Tibial artery (tissue), 4 donors: ENCODE measurements around the gene ROBO1.
"Not testable (repeated sequence)": the region's sequence is repeated elsewhere in the genome, so short reads cannot be mapped to it uniquely, and the experiment has no call there.

ENCODE experiments used
- DNase-seq, 2 donors: peaks; one replicate each; pipeline ENCODE4 v3.0.0-alpha.2; 2019
- H3K27ac ChIP-seq, 2 donors: fragments of 200-600 bp; sonication (generic) in 1 of 2; 1 replicate in 1 of 2; 2 replicates in 1 of 2; pipeline ENCODE4 v1.5.1; 2018 to 2019; ENCODE audit warnings: mild to moderate bottlenecking in 1 of 2
- H3K27me3 ChIP-seq, 2 donors: fragments of 200-600 bp; sonication (generic) in 1 of 2; one replicate each; pipeline versions ENCODE4 v1.5.1 to v1.6.0; 2016 to 2019
- H3K36me3 ChIP-seq, 3 donors: fragments of 200-600 bp; sonication (generic) in 2 of 3; one replicate each; pipeline ENCODE4 v1.5.1; 2016 to 2019; ENCODE audit warnings: mild to moderate bottlenecking in 2 of 3
- H3K4me1 ChIP-seq, 4 donors: fragments of 200-600 bp; sonication (generic) in 2 of 4; 1 replicate in 3 of 4; 2 replicates in 1 of 4; pipeline ENCODE4 v1.5.1; 2016 to 2019
- H3K4me3 ChIP-seq, 2 donors: fragments of 200-600 bp; sonication (generic) in 1 of 2; 1 replicate in 1 of 2; 2 replicates in 1 of 2; pipeline ENCODE4 v1.5.1; 2018 to 2019; ENCODE audit warnings: mild to moderate bottlenecking in 2 of 2
- H3K9me3 ChIP-seq, 3 donors: fragments of 200-600 bp; sonication (generic) in 1 of 3; one replicate each; pipeline ENCODE4 v1.5.1; 2016 to 2019
- intact Hi-C: fragments of 100-400 bp; cut with DNase I; formaldehyde crosslinking; loops from one replicate; pipeline ENCODE4 v1.15.0; 2023; ENCODE audit warnings: low total_unique reads
- TF ChIP-seq, protein P1 (sequence below), 2 experiments: fragments of 200-600 bp in 1 of 2; fragments of 450-650 bp in 1 of 2; IDR thresholded peaks; one replicate each; pipeline ENCODE4 v1.5.1; 2017 to 2019; ENCODE audit warnings: antibody characterized with exemption in 2 of 2, mild to moderate bottlenecking in 1 of 2, moderate library complexity in 1 of 2

The ROBO1 gene

DNA sequence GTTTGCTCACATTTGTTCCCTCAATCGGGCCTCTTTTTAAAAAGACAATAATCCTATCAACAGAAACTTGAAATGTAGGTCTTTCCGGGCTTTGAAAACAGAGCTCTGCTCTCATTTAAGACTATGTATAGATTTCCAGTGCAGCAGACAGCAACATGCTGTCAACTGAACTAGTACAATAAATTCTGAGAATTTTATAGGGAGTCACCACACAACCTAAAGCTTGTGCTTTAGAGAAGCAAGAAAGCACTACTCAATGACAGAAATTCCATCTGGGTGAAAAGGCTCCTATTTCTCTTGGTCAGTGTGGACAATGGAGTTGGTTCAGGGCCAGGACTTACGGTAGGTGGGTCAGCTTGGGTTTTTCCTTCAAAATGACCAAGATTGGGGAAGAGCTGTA is 583.5 kb downstream of the ROBO1 start:
- no peaks in the 10 kb centered on the region for H3K9me3 ChIP-seq
- no peaks in the 10 kb centered on the region for H3K27me3 ChIP-seq
- H3K4me3 ChIP-seq: no peak overlapping the region
- no peaks in the 10 kb centered on the region for H3K4me1 ChIP-seq
- TF ChIP-seq, protein P1, sequence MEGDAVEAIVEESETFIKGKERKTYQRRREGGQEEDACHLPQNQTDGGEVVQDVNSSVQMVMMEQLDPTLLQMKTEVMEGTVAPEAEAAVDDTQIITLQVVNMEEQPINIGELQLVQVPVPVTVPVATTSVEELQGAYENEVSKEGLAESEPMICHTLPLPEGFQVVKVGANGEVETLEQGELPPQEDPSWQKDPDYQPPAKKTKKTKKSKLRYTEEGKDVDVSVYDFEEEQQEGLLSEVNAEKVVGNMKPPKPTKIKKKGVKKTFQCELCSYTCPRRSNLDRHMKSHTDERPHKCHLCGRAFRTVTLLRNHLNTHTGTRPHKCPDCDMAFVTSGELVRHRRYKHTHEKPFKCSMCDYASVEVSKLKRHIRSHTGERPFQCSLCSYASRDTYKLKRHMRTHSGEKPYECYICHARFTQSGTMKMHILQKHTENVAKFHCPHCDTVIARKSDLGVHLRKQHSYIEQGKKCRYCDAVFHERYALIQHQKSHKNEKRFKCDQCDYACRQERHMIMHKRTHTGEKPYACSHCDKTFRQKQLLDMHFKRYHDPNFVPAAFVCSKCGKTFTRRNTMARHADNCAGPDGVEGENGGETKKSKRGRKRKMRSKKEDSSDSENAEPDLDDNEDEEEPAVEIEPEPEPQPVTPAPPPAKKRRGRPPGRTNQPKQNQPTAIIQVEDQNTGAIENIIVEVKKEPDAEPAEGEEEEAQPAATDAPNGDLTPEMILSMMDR (IDR thresholded peaks at IDR 0.05): no peak
- no peak for DNase-seq
- no peaks in the 10 kb centered on the region for H3K36me3 ChIP-seq
- H3K27ac ChIP-seq: no peak overlapping the region
- intact Hi-C loops: no loop called here

DNA sequence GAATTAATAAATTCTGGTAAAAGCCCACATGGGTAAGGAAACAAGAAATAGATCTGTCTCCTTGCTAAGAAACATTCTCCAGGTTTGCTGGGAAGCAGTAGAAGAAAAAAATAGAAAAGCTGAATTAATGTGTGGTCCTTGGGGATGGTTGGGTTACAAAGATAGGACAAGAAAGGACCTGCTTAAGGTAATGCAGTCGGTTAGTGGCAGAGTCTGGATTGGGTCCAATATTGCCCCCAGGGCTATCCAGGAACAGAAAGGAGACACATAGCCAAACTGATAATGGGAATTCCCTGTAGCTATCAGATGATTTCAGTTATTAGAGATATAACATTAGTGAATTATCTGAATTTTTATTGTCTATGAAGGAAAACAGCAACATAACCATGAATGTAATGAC is 584.3 kb downstream of the ROBO1 start:
- Histone ChIP-seq H3K27me3 (no peaks in the 10 kb centered on the region), H3K4me3 (no peak overlapping the region), H3K27ac (no peak overlapping the region), H3K4me1 (no peaks in the 10 kb centered on the region), H3K36me3 (no peaks in the 10 kb centered on the region), H3K9me3 (no peaks in the 10 kb centered on the region)
- no peak for DNase-seq
- TF ChIP-seq, protein P1 (IDR thresholded peaks at IDR 0.05): no peak
- intact Hi-C loops: no loop called here

DNA sequence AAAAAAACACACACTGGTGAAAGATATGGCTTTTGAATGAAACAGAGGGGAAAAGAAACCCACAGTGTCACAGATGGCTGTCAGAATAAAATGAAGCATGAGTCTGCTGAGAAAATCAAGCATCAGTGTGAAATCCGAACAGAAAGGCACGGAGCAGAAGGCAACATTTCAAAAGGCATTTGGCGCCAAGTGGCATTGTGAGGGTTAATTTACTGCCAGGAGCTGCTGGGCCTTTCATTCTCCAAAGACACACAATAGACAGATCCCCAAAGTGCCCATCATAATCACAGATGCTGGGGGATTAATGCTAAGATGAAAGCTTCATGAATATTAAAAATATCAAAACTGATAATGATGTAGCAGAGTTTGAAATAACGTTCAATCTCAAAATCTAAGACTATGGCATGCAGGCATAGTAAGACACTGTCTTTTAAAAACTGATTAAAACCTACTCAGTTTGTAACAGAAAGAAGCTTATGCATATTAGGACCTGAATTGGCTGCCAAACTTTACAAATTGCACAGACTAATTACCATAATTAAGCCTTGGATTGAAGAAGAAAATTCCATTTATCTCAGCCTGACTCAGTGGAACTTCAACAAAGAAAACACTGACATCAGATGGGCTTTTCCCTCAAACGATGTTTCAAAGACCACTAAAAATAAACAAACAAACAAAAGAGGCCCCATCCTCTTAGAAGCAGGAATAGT is 589.2 kb downstream of the ROBO1 start:
- Histone ChIP-seq H3K36me3 (no peaks in the 10 kb centered on the region), H3K9me3 (no peaks in the 10 kb centered on the region), H3K27ac (no peak overlapping the region), H3K27me3 (no peaks in the 10 kb centered on the region), H3K4me3 (no peak overlapping the region), H3K4me1 (no peaks in the 10 kb centered on the region)
- intact Hi-C loops: no loop called here
- no peak for DNase-seq
- TF ChIP-seq, protein P1 (IDR thresholded peaks at IDR 0.05): no peak

DNA sequence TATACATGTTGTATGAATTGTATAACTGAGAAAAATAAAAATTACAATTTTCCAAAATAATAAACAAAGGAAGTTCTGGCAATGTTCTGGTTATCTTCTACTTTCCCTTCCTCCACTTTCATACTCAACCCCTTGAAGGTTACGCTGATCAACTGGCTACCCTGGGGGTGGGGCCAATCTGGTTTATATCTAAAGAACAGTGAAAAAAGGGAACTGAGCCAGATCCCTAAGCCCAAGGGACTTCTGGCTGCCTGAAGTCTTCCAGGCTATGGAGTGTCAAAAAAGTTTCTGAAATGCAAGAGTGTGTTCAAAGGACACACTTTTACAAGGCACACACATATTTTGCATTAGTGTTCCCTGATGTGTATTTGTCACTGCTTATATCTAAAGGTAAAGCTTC is 591.9 kb downstream of the ROBO1 start:
- intact Hi-C loops: no loop called here
- no peak for DNase-seq
- TF ChIP-seq, protein P1 (IDR thresholded peaks at IDR 0.05): no peak

DNA sequence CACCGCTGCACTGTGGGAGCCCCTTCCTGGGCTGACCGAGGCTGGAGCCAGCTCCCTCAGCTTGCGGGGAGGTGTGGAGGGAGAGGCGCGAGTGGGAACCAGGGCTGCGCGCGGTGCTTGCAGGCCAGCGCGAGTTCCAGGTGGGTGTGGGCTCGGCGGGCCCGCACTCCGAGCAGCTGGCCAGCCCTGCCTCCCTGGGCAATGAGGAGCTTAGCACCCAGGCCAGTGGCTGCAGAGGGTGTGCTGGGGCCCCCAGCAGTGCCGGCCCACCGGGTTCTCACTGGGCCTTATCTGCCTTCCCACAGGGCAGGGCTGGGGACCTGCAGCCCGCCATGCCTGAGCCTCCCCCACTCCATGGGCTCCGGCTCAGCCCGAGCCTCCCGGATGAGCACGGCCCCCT is 594.5 kb downstream of the ROBO1 start:
- H3K9me3 ChIP-seq, H3K27ac ChIP-seq, H3K36me3 ChIP-seq, H3K27me3 ChIP-seq, DNase-seq, H3K4me1 ChIP-seq, intact Hi-C loops, H3K4me3 ChIP-seq: not testable (repeated sequence)

More for the DNA sequence above, 591.9 kb downstream of the ROBO1 start:
- no peaks in the 10 kb centered on the region for H3K36me3 ChIP-seq
- H3K27ac ChIP-seq: no peak overlapping the region
- no peak overlapping the region for H3K4me3 ChIP-seq
- H3K9me3 ChIP-seq: no peaks in the 10 kb centered on the region
- H3K27me3 ChIP-seq: no peaks in the 10 kb centered on the region
- H3K4me1 ChIP-seq: no peaks in the 10 kb centered on the region

DNA sequence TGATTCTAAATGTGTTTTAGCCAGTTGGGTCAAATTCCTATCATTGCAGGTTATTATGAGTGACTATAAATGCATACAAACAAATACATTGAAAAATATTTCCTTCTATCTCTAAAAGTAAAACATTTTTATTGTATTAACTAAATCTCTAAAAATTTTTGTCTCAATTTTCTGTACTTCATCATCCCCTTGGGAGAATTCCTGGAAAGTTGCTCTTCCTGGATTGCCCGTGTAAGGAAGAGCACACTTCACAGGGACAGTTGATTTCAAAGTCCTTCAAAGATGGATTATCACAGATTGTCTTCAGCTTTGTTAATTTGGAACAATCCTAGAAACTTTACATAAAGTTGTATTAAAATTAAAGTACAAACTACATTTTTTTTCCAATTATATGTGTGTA is 595.6 kb downstream of the ROBO1 start:
- H3K4me1 ChIP-seq: peaks cover 0 to 10% (median 3%) of the 10 kb centered on the region in 4 donors
- no peak overlapping the region for H3K27ac ChIP-seq
- no peaks in the 10 kb centered on the region for H3K36me3 ChIP-seq
- TF ChIP-seq, protein P1 (IDR thresholded peaks at IDR 0.05): no peak
- H3K27me3 ChIP-seq: no peaks in the 10 kb centered on the region
- H3K9me3 ChIP-seq: no peaks in the 10 kb centered on the region
- intact Hi-C loops: no loop called here
- DNase-seq: no peak
- no peak overlapping the region for H3K4me3 ChIP-seq
